ENCODE data around the gene SMYD3.

DNA sequence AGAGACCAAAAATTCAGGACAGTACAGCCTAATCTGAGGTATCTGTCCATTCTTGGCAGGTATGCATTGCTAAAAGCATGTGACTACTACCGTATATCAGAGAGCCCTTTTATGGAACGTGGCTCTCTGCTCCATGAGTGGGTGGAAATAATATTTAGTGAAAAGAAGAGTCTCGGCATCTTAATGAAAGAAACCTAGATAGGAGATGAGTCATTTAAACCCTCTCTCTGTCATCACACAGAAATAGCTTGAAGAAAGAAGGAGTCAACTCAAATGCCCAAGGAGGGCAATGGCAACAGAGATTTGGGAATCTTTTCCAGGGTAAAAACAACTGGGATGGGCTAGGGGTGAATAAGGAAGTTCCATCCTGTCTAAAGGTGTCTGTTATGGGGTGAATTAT lies 528.2 kb downstream of the SMYD3 start:
- TF ChIP-seq, protein P1, sequence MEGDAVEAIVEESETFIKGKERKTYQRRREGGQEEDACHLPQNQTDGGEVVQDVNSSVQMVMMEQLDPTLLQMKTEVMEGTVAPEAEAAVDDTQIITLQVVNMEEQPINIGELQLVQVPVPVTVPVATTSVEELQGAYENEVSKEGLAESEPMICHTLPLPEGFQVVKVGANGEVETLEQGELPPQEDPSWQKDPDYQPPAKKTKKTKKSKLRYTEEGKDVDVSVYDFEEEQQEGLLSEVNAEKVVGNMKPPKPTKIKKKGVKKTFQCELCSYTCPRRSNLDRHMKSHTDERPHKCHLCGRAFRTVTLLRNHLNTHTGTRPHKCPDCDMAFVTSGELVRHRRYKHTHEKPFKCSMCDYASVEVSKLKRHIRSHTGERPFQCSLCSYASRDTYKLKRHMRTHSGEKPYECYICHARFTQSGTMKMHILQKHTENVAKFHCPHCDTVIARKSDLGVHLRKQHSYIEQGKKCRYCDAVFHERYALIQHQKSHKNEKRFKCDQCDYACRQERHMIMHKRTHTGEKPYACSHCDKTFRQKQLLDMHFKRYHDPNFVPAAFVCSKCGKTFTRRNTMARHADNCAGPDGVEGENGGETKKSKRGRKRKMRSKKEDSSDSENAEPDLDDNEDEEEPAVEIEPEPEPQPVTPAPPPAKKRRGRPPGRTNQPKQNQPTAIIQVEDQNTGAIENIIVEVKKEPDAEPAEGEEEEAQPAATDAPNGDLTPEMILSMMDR (IDR thresholded peaks at IDR 0.05): no peak
- no peak for TF ChIP-seq POLR2AphosphoS5 (IDR thresholded peaks at IDR 0.05)
